Fibroblast of skin of left biceps (primary cell): ENCODE data around the gene RAB11FIP5.
"Not testable (repeated sequence)": the region's sequence is repeated elsewhere in the genome, so short reads cannot be mapped to it uniquely, and the experiment has no call there.

ENCODE experiments used
- DNase-seq, 2 experiments: peaks; one replicate each; pipeline ENCODE4 v3.0.0-alpha.2; 2013; ENCODE audit warnings: low read depth in 2 of 2

Gene RAB11FIP5, protein sequence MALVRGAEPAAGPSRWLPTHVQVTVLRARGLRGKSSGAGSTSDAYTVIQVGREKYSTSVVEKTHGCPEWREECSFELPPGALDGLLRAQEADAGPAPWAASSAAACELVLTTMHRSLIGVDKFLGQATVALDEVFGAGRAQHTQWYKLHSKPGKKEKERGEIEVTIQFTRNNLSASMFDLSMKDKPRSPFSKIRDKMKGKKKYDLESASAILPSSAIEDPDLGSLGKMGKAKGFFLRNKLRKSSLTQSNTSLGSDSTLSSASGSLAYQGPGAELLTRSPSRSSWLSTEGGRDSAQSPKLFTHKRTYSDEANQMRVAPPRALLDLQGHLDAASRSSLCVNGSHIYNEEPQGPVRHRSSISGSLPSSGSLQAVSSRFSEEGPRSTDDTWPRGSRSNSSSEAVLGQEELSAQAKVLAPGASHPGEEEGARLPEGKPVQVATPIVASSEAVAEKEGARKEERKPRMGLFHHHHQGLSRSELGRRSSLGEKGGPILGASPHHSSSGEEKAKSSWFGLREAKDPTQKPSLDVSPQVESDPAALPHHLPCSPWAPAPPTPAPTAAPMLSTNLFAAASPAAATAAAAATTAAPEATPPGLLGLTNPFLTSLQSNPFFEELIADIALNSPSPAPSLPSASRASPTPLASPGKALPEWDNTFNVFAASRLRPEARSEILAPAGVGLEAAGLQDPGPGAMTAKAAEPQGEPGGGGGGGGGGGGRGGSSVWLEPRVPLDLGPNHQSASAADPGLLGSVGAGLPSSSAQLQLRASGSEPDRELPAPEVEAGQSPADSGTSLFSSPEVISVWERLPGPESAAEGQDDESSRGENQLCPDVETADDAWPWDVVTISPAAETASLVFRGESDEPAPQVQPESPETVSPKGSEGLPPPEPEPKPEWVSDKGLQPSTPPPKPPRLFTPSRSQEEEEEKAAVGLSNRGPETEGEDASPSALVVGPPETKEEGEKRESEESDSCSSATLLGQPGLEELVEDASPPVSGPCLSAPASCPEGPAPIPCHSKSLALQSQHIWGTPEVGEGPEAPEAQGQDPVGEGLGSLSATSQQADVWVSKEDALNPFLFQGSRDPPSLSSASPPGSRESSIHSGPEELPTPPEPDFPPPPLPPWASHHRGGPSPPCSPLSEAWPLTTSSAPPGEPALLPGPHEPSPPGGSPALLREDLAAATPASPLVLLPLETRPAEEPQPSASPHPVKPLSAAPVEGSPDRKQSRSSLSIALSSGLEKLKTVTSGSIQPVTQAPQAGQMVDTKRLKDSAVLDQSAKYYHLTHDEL (N-terminal part only)

DNA sequence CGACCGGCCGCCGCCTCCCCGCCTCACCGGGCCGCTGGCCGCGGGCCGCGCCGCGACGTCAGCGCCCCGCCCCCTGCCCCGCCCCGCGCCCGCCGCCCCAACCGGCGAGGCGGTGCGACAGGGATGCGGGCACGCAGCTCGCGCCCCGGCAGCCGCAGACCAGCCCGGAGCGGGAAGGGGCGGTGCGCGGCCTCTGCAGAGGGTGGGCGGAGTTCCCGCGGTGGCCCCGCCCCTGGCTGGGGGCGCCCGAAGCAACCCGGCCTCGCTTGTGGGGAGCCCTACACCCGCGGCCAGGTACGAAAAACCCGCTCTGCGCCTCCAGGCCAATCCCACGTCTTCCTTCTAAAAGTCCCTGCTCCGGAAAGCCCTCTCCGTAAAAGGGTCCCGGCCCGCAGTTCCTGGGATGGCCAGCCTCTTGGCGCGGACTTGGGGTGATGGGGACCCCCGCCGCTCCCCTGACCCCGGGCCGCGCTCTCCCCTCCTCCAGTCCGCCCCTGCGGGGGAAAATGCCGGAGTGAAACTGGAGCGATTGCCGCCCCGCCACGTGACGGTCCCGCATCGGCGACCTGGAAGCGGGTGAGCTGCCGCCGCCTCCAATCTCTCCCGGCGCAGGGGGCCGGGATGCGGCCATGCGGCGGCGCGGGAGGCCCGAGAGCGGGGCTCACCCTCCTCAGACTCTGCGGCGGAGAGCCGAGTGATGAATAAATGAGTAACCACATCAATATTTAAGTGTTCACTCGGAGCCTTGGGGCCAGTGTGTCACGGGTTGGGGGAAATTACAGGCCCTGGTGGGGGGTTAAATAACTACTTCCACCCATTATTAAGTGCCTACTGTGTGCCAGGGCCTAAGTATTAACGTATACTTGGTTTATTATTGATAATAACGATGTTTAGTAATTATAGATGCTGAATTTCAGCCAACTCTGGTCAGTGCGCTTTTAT, at the start of gene RAB11FIP5:
Gene RAB11FIP5 (minus strand): TSS at position 36 of the 942 bp plus-strand sequence. CDS start 171 bp downstream, outside the sequence.
- DNase-seq = peak; percentile 64 to 66

DNA sequence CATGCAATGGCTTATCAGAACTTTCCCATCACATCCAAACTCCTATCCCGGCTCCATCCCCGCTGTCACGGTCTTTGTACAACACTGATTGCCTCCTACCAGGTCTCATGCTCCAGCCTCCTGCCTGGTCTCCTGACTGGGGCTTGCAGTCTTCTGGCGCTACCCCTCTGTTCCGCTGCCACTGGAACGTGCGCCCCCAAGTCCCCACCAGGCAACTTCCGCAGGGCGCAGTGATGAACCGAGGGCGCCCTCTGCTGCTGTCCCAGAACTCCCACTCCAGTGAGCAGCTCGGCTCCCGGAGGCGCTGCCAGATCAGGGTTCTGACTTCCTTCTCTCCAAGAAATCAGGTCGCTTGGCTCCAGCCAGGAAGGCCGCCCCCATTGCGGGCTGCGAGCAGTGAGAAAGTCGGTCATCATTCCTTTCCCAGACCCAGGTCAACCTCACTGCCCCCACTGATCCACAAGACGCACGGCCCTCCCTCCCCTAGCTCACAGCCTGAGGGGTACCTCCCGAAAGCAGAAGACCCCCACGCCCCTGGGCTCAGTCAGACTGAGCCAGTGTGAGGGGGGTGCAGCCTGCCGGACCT, 43.9 kb upstream of the RAB11FIP5 start:
- peak in 1 of 2 experiments; percentile 25 for DNase-seq

DNA sequence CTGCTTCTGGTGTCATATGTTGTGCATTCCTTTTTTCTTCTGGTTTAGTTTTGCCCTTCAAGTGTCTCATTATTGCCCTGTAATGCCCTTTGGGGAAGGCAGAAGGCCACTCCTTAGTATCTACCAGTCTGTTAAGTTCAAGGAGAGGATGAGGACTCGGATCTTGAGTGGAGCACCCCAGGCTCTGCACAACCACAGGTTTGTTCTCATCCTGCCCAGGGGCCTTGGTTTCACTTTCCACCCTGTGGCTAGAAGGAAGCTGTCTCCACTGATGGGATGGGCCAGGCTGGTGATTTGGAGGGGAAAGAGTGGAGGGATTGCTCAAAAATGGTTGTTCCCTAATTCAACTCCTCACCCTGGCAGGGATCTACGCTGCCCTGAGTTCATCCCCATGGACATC, 30.2 kb upstream of the RAB11FIP5 start:
- DNase-seq = no peak

DNA sequence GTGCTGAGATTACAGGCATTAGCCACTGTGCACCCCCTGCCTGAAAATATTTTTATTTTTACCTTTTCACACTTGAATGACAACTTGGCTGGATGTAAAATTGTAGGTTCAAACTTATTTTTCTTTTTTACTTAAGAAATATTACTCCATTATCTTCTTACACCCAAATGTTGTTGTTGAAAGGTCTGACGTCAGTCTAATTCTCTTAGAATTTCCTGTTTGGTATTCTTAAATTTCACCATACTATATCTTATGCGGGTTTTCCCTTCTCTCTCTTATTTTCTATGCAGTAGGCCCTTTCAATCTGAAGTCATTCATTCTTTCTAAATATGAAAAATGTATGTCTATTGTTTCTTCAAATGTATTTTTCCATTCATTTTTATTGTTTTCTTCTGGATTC, 29.1 kb upstream of the RAB11FIP5 start:
- DNase-seq = no peak

DNA sequence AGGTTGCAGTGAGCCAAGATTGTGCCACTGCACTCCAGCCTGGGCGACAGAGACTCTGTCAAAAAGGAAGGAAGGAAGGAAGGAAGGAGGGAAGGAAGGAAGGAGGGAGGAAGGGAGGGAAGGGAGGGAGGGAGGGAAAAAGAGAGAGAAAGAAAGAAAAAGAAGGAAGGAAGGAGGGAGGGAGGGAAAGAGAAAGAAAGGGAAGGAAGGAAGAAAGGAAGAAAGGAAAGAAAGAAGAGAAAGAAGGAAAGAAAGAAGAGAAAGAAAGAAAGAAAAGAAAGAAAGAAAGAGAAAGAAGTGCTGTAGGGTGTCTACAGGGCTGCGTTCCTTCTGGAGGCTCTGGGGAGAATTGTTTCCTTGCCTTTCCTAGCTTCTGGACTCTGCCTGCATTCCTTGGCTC, 22.5 kb upstream of the RAB11FIP5 start:
- no peak for DNase-seq

DNA sequence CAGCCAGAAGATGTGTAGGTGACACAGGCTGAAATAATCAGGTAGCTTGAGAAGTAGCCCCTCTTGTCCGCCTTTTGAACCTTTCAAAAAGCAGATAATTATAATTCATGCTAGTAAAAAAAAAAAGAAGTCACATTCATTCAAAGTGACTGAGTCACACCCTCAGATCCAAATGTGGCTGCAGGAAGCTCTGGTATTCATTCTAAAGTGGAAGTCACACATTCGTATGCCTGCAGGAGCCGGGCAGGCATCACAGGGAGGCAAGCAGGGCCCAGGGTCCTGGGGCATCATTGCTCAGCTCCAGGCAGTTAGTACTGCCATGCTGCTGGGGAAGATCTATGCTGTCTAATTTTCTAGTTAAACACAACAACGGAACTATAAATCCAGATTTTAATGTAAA, 21.7 kb upstream of the RAB11FIP5 start:
- no peak for DNase-seq

DNA sequence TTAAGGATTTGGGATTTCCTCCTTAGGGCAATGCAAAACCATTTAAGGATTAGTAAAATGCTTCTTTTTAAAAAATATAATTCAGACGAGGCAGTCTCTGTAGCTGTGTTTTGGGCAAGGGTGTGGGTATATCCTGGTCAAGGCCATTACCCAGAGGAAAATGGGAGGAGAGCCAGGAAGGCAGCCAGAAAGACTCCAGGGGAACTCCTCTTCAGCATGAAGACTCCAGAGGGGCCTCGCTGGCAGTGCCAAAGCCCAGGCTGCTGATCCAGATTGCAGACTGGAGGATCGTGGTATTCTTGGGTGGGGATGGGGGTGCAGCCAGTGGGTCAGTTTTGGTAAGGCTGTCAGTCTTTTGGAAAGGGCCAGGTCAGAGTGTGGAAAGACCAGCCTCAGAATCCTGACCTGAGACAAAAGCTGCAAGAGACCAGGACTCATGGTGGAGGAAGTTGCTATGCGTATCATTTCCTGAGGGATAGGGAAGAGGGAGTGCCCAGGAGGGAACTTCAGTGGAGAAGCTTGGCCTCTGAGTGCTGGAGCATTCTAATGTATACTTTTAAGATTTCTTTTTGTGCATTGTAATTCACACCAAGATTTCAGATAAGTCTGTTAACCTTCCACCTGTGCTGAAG, 20.9 kb upstream of the RAB11FIP5 start:
- no peak for DNase-seq

DNA sequence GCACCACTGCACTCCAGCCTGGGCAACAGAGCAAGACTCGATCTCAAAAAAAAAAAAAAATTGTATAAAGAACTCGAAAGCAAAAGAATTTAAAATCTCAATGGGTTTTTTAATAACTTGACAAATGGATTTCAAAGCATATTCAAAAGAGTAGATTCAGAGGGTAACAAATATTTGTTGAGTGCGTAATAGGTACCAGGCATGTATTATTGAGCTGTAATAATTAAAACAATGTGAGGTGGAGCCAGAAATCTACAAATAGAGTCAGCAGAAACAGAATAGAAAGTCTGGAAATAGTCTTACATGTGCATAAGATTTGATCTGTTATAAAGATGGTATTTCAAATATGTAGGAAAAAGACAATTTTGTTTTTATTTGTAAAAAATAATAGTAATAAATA, 19.1 kb upstream of the RAB11FIP5 start:
- DNase-seq = peak; percentile 66 to 67

DNA sequence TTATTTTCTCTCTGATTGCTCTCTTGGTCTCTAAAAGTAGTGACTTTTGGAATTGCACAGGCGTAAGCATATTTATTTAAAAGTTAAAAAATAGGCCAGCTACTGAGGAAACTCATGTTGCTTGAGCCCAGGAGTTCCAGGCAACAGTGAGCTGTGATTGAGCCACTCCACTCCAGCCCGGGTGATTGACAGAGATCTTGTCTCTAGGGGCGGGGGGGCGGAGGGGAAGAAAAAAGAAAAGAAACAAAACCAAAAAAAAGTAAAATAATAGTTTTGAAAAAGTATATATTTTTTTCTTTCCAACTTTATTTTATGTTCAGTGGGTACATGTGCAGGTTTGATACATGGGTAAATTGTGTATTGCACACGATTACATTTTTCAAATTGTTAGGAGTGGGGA, 18.0 kb upstream of the RAB11FIP5 start:
- no peak for DNase-seq

DNA sequence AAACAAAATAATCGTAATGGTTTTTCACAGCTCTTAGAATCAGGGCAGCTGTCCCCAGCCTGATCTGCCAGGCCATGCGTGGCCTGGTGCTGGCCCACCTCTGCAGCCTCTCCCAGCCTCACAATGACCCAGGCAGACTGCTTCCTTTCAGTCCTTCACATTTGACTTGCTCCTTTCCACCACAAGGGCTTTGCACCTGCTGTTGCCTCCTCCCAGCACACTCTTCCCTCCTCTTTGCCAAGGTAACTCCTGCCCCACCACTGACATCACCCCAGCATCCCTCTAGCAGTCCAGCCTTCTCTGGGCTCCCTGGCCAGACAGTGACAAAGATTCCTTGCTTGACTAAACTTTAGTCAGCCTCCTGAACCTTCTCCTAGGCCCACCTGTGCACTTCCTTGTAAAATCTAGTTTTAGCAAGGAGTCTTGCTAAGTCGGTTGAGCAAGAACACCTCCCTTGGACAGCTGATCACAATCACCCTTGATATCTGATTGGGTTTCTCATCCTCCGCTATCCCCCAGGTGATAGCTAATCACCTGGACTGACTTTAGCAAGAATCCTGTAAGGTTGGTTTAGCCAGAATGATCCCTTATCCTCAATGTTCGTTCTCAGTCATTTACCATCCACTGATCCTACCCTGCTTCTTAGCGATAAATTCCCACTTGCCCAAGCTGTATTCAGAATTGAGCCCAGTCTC, 16.2 kb upstream of the RAB11FIP5 start:
- DNase-seq = no peak

DNA sequence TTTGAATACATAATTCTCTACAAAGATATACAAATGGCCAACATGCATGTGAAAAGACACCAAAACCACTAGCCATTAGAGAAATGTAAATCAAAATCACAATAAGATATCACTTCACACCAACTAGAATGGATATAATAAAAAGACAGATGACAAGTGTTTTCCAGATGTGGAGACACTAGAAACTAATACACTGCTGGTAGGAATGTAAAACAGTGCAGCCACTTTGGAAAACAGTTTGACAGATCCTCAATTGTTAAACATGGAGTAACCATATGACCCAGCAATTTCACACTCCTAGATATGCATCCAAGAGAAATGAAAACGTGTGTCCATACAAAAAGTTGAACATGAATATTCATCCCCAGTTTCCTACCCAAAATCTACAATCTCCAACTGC, 9.8 kb upstream of the RAB11FIP5 start:
- no peak for DNase-seq

DNA sequence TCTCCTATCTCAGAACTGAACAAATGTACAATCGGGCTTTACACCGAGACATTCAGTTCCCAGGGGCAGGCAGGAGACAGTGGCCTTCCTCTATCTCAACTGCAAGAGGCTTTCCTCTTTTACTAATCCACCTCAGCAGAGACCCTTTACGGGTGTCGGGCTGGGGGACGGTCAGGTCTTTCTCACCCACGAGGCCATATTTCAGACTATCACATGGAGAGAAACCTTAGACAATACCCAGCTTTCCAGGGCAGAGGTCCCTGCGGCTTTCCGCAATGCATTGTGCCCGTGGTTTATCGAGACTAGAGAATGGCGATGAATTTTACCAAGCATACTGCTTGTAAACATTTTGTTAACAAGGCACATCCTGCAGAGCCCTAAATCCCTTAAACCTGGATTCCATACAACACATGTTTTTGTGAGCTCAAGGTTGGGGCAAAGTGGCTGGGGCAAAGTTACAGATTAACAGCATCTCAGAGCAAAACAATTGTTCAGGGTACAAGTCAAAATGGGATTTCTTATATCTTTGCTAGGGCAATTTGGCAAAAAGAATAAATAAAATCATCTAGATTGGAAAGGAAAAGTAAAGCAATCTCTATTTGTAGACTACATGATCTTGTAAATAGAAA, 7.0 kb upstream of the RAB11FIP5 start:
- DNase-seq = not testable (repeated sequence)

DNA sequence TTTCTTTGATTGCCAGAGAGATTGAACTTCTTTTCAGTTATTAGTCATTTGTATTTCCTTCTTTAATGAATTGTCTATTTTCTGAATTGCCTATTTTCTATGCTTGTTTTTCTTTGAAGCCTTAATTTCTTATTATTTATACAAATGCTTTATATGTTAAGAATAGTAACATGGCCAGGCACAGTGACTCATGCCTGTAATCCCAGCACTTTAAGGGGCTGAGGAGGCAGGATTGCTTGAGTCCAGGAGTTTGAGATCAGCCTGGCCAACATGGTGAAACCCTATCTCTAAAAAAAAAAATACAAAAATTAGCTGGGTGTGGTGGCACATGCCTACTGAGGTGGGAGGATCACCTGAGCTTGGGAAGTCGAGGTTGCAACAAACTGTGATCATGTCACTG, 4.7 kb upstream of the RAB11FIP5 start:
- no peak for DNase-seq

DNA sequence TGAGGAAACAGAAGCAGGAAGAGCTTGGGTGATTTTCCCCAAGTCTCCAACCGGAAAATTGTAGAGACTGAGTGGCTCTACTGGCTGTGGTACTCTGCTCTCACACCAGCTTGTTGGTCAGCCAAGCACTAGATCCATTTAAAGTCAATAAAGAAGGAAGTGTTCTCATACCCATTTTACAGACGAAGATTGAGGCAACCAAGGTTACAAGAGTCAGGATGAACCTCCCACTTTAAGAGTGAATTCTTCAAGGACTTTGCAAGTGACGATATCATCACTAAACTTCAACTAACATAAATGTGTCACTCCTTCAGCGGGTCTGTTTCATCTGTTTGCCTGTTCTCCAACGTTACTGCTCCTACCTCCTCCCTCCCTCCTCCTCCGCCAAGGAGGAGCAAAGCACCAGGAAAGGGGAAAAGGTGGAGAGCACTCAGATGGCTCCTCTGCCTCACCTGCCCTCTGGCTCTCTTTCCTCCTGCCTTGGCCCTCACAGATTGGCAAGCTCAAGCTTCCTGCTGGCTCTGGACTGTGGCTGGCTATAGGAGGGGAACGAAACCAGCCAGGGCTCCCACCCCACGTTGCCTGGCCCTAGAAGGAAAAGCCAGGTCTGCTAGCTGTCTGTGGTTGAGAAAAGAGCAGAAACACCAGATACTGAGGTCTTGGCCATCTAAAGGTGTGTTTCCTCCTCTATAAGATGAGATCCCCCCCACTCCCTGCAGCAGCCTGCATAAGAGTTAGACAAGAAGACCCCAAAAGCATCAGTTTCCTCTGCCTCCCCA, 3.6 kb upstream of the RAB11FIP5 start:
- DNase-seq = no peak

DNA sequence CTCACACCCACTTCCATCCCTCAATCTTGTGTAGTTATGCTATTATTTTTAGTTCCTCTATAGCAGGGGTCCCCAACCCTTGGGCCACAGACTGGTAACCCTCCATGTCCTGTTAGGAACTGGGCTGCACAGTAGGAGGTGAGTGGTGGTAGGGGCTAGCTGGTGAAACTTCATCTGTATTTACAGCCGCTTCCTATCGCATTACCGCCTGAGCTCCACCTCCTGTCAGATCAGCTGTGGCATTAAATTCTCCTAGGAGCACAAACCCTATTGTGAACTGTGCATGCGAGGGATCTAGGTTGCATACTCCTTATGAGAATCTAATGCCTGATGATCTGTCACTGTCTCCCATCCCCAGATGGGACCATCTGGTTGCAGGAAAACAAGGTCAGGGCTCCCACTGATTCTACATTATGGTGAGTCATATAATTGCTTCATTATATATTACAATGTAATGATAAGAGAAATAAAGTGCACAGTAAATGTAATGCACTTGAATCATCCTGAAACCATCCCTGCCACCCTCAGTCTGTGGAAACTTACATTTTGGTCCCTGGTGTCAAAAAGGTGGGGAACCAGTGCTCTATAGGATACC, 1.6 kb upstream of the RAB11FIP5 start:
- no peak for DNase-seq

DNA sequence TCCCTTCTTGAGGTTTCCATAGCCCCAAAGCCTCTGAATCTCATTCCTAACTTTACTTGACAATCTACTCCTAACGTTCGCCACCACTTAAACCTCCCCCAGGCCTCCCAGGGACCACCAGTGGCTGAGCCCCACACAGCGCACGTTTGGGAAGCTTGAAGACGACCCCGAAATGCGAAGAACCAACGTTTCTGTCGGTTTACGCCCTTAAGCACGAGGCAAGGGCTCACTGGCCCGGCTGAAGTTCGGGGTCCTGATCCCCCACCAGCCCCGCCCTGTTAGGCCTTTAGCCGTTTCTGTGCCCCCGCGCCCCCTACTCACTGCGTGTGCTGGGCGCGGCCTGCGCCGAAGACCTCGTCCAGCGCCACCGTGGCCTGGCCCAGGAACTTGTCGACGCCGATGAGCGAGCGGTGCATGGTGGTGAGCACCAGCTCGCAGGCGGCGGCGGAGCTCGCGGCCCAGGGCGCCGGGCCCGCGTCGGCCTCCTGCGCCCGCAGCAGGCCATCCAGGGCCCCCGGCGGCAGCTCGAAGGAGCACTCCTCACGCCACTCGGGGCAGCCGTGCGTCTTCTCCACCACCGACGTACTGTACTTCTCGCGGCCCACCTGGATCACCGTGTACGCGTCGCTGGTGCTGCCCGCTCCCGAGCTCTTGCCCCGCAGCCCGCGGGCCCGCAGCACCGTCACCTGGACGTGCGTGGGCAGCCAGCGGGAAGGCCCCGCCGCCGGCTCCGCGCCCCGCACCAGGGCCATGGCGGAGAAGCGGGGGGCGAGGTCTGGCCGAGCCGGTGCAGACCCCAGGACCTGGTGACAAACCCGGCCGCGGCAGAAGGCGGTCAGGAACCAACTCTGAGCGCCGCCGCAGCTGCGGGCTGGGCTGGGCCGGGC, 479 bp downstream of the RAB11FIP5 start:
- no peak for DNase-seq
